GM23248 (cell line): ENCODE results near the gene LRRC61. TPM values are rescaled to one million over a fixed set of nuclear protein-coding genes. Genes with fewer than 3 reads are reported as not detected.

Source experiments
- DNase-seq: peaks from one replicate; pipeline ENCODE4 v3.0.0-alpha.2; 2015
- H2AFZ ChIP-seq: fragments of 200-600 bp; sonication (generic); 2 replicates; pipeline ENCODE4 v1.6.1; 2016; ENCODE audit warnings: antibody characterized with exemption
- H3F3A ChIP-seq: fragments of 200-600 bp; sonication (generic); 2 replicates; pipeline ENCODE4 v1.6.1; 2016; ENCODE audit warnings: mild to moderate bottlenecking, antibody characterized with exemption, mixed run types; ENCODE audit not compliant: insufficient read depth
- H3K27ac ChIP-seq: fragments of 200-600 bp; sonication (generic); 2 replicates; pipeline ENCODE4 v1.5.1; 2016; ENCODE audit warnings: mild to moderate bottlenecking
- H3K27me3 ChIP-seq: fragments of 200-600 bp; sonication (generic); replicated peaks from 2 replicates; pipeline ENCODE4 v1.6.1; 2016; ENCODE audit warnings: mild to moderate bottlenecking; ENCODE audit not compliant: insufficient read depth
- H3K36me3 ChIP-seq: fragments of 200-600 bp; sonication (generic); 2 replicates; pipeline ENCODE4 v1.6.1; 2016; ENCODE audit warnings: low read depth, mild to moderate bottlenecking
- H3K4me1 ChIP-seq: fragments of 200-600 bp; sonication (generic); 2 replicates; pipeline ENCODE4 v1.6.1; 2016; ENCODE audit warnings: mild to moderate bottlenecking; ENCODE audit not compliant: insufficient read depth
- H3K4me2 ChIP-seq: fragments of 200-600 bp; sonication (generic); one replicate; pipeline ENCODE4 v1.6.1; 2016; ENCODE audit warnings: mild to moderate bottlenecking; ENCODE audit not compliant: unreplicated experiment
- H3K4me3 ChIP-seq: fragments of 200-600 bp; sonication (generic); 2 replicates; pipeline ENCODE4 v1.5.1; 2016; ENCODE audit warnings: mild to moderate bottlenecking
- H3K79me2 ChIP-seq: fragments of 200-600 bp; sonication (generic); 2 replicates; pipeline ENCODE4 v1.6.1; 2016; ENCODE audit warnings: mild to moderate bottlenecking; ENCODE audit not compliant: insufficient read depth
- H3K9ac ChIP-seq: fragments of 200-600 bp; sonication (generic); 2 replicates; pipeline ENCODE4 v1.6.1; 2016; ENCODE audit warnings: mild to moderate bottlenecking
- H3K9me2 ChIP-seq: fragments of 200-600 bp; sonication (generic); 2 replicates; pipeline ENCODE4 v1.6.1; 2016; ENCODE audit warnings: mixed run types, mild to moderate bottlenecking, moderate library complexity; ENCODE audit not compliant: insufficient read depth
- H3K9me3 ChIP-seq: fragments of 200-600 bp; sonication (generic); one replicate; pipeline ENCODE4 v1.6.1; 2017; ENCODE audit warnings: low read depth
- H4K20me1 ChIP-seq: fragments of 200-600 bp; sonication (generic); 2 replicates; pipeline ENCODE4 v1.6.0; 2016; ENCODE audit not compliant: insufficient read depth
- EZH2 ChIP-seq: fragments of 200-600 bp; sonication (generic); IDR thresholded peaks from 2 replicates; pipeline ENCODE4 v1.6.1; 2018; ENCODE audit warnings: antibody characterized with exemption, mild to moderate bottlenecking; ENCODE audit not compliant: insufficient read depth, poor library complexity, severe bottlenecking
- EZH2phosphoT487 ChIP-seq: fragments of 200-600 bp; sonication (generic); IDR thresholded peaks from 2 replicates; pipeline ENCODE4 v1.6.1; 2018; ENCODE audit warnings: antibody characterized with exemption, moderate library complexity, mild to moderate bottlenecking, low read depth; ENCODE audit not compliant: insufficient read depth
- WGBS, 2 experiments: methylation state at CpG; one replicate each; pipeline ENCODE4 v1.1.6; 2015 to 2017; ENCODE audit warnings: low lambda C conversion rate in 2 of 2, low coverage in 1 of 2; ENCODE audit errors: missing lambda C conversion rate in 2 of 2; 5-methylcytosine and 5-hydroxymethylcytosine counted together
- in situ Hi-C: fragments of 300-500 bp; cut with MboI; formaldehyde crosslinking; loops from 2 replicates; pipeline ENCODE4 v1.15.0; 2020
- polyA plus RNA-seq: library from polyadenylated mRNA; unstranded; fragments of >200 nt; fragmentation: Nextera tagmentation; extraction: Ambion mirVana; gene quantifications from 2 replicates; pipeline ENCODE4 v1.2.1, GENCODE V29; 2016
- total RNA-seq: library from RNA; depleted of rRNA; stranded (reverse); fragments of >200 nt; shearing (Covaris generic); gene quantifications from 2 replicates; pipeline ENCODE4 v1.2.3, GENCODE V29; 2014

LRRC61 gene
- total and polyA plus RNA-seq, 2 experiments from 2014 or later: not detected

- TF ChIP-seq EZH2phosphoT487 (no peak), EZH2 (no peak)
- in situ Hi-C loops: no loop called here
- DNase-seq: no peak
- H3K4me3 ChIP-seq: no peak overlapping the region
- H3K9ac ChIP-seq: no peak overlapping the region
- no peak overlapping the region for H3K4me2 ChIP-seq
- peaks cover 5% of the 10 kb centered on the region; the same call in 1 of the 2 replicates for H3K79me2 ChIP-seq
- H2AFZ ChIP-seq: no peak overlapping the region
- peaks cover 22% of the 10 kb centered on the region for H3K4me1 ChIP-seq
- H3F3A ChIP-seq: peaks cover 11% of the 10 kb centered on the region; the same call in 1 of the 2 replicates
- WGBS, 2 experiments: 98 to 99% methylated on average over 4 of the region's 4 CpGs
- H3K9me2 ChIP-seq: no peaks in the 10 kb centered on the region
- no peak overlapping the region for H3K27ac ChIP-seq
- no peaks in the 10 kb centered on the region for H3K27me3 ChIP-seq
- no peaks in the 10 kb centered on the region for H3K9me3 ChIP-seq
- H4K20me1 ChIP-seq: no peaks in the 10 kb centered on the region
- 0 out of 2 replicates have a peak, but pooled peaks cover 2% of the 10 kb centered on the region for H3K36me3 ChIP-seq
These were observed 50.9 kb downstream of the LRRC61 start for GRCh38 chr7:150374026-150374425.

DNA sequence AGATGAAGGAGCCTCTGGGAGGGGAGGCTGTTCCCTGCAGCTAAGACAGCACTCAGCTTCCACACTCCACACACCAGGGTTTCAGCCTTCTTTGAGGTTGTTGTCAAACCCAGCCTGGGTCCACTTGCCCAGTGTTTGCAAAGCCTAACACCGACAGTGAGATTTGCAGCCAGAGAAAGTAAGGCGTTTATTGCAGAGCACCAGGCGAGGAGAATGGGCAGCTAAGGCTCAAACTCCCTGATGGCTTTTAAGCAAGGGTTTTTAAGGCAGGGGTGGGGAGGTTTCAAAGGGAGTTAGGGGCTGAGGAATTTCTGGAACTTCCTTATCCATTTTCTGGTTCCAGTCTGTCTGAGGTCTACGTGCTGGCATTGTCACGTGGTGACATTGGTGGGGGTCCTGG is 51.3 kb downstream of the LRRC61 start:
- in situ Hi-C loops: no loop called here
- WGBS, 2 experiments: 96 to 97% methylated on average over 5 of the region's 5 CpGs
- Histone ChIP-seq H3K27me3 (no peaks in the 10 kb centered on the region), H3K9me2 (no peaks in the 10 kb centered on the region), H2AFZ (no peak overlapping the region), H4K20me1 (no peaks in the 10 kb centered on the region), H3K4me1 (peaks cover 22% of the 10 kb centered on the region), H3F3A (peaks cover 11% of the 10 kb centered on the region; the same call in 1 of the 2 replicates), H3K36me3 (0 out of 2 replicates have a peak, but pooled peaks cover 2% of the 10 kb centered on the region), H3K4me3 (no peak overlapping the region), H3K9me3 (no peaks in the 10 kb centered on the region), H3K9ac (no peak overlapping the region), H3K79me2 (peaks cover under 1% of the 10 kb centered on the region; the same call in 1 of the 2 replicates), H3K4me2 (no peak overlapping the region), H3K27ac (no peak overlapping the region)
- no peak for TF ChIP-seq EZH2
- TF ChIP-seq EZH2phosphoT487: no peak
- DNase-seq: no peak

DNA sequence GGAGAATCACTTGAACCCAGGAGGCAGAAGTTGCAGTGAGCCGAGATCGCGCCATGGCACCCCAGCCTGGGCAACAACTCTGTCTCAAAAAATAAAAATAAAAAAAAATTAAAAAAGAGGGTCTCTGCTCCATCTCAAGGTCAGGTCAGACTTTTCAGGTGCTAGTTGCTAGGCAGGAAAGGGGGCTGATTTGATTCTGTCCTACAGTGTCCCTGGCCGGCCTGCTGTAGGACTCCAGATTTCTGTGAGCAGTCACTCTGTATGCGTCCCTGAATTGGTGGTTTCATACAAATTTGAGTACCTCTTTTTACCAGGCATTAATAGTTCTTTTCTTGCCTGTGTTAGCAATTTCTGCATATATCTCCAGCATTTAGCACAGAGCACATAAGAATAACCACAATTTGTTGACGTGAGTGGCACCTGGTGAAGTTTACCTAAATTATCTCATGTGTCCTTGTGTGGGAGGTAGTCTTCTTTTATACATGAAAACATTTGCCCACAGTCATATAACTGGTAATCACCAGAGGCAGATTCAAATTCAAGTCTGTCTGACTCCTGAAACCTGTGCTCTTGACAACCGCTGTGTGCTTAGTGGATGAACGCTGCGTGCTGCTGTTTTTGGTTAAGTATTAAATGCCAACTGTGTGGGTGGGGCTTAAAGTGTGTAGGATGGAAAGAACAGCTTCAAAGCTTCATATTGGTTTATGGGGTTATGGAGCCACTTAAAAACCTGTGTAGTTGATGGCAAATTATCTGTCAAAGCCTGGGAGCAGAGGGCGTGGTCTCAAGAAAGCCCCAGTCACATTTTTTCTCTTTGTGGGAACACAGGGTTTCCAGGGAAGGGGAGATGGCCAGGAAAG is 52.7 kb downstream of the LRRC61 start:
- H4K20me1 ChIP-seq: no peaks in the 10 kb centered on the region
- no peak overlapping the region for H3K4me3 ChIP-seq
- no peak overlapping the region for H3K4me2 ChIP-seq
- H3K27me3 ChIP-seq: no peaks in the 10 kb centered on the region
- H3K4me1 ChIP-seq: peaks cover 11% of the 10 kb centered on the region; the same call in 1 of the 2 replicates
- H3K27ac ChIP-seq: no peak overlapping the region
- no peaks in the 10 kb centered on the region for H3K9me3 ChIP-seq
- H3K36me3 ChIP-seq: 0 out of 2 replicates have a peak, but pooled peaks cover 2% of the 10 kb centered on the region
- DNase-seq: no peak
- WGBS, 2 experiments: 88 to 89% methylated on average over 10 of the region's 10 CpGs
- H3K79me2 ChIP-seq: no peaks in the 10 kb centered on the region
- no peak overlapping the region for H2AFZ ChIP-seq
- in situ Hi-C loops: no loop called here
- H3F3A ChIP-seq: 0 out of 2 replicates have a peak, but pooled peaks cover 7% of the 10 kb centered on the region
- H3K9ac ChIP-seq: no peak overlapping the region
- TF ChIP-seq EZH2phosphoT487: no peak
- no peak for TF ChIP-seq EZH2
- H3K9me2 ChIP-seq: no peaks in the 10 kb centered on the region

DNA sequence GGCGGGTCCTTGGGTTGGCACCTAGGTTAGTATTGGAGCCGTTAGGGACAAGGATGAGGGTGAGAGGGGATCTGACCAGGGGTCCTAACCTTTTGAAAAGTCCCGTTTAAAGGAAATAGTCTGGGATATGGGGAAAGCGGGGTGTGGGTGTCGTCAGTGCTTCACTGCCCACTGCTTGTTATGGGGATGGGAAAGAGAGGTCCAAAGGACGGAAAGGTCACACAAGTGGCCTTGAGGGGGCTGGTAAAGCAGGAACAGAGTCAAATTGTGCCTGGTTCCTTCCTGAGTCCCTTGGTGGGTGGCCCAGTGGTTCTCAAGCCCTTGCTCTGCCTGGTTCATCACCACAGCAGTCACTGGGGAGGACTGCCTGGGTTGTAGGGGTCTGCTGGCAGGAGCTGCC is 53.4 kb downstream of the LRRC61 start:
- no peak overlapping the region for H3K9ac ChIP-seq
- H3K4me3 ChIP-seq: no peak overlapping the region
- no peak overlapping the region for H3K4me2 ChIP-seq
- no peaks in the 10 kb centered on the region for H3K9me2 ChIP-seq
- H3K79me2 ChIP-seq: no peaks in the 10 kb centered on the region
- no peak for DNase-seq
- H3K4me1 ChIP-seq: peaks cover 8% of the 10 kb centered on the region; the same call in 1 of the 2 replicates
- WGBS, 2 experiments: 91 to 94% methylated on average over 6 of the region's 6 CpGs
- no peaks in the 10 kb centered on the region for H3K9me3 ChIP-seq
- H2AFZ ChIP-seq: no peak overlapping the region
- no peaks in the 10 kb centered on the region for H3K27me3 ChIP-seq
- TF ChIP-seq EZH2: no peak
- TF ChIP-seq EZH2phosphoT487: no peak
- H4K20me1 ChIP-seq: no peaks in the 10 kb centered on the region
- 0 out of 2 replicates have a peak, but pooled peaks cover 7% of the 10 kb centered on the region for H3F3A ChIP-seq
- no peak overlapping the region for H3K27ac ChIP-seq
- 0 out of 2 replicates have a peak, but pooled peaks cover 2% of the 10 kb centered on the region for H3K36me3 ChIP-seq
- in situ Hi-C loops: no loop called here
